H4 (cell line): Measurements from ENCODE around the gene ABAT. TPM values are rescaled to one million over a fixed set of nuclear protein-coding genes. Genes with fewer than 3 reads are reported as not detected.
"Not testable (repeated sequence)": the region's sequence is repeated elsewhere in the genome, so short reads cannot be mapped to it uniquely, and the experiment has no call there.

Experiments
- DNase-seq: peaks from one replicate; pipeline ENCODE4 v3.0.0-alpha.2; 2015; ENCODE audit warnings: low spot score
- total RNA-seq: library from RNA; depleted of rRNA; stranded (reverse); fragments of >200 nt; shearing (Covaris generic); gene quantifications from 2 replicates; pipeline ENCODE4 v1.2.3, GENCODE V29; 2014

The ABAT gene
- total RNA-seq, 1 experiment from 2014 or later, result 2.0 TPM

- DNase-seq, result no peak
Measured at GRCh38 chr16:8742068-8742467, 67.7 kb downstream of the ABAT start.

GRCh38 chr16:8748944-8749343 is 74.5 kb downstream of the ABAT start:
- not testable (repeated sequence) for DNase-seq

DNA sequence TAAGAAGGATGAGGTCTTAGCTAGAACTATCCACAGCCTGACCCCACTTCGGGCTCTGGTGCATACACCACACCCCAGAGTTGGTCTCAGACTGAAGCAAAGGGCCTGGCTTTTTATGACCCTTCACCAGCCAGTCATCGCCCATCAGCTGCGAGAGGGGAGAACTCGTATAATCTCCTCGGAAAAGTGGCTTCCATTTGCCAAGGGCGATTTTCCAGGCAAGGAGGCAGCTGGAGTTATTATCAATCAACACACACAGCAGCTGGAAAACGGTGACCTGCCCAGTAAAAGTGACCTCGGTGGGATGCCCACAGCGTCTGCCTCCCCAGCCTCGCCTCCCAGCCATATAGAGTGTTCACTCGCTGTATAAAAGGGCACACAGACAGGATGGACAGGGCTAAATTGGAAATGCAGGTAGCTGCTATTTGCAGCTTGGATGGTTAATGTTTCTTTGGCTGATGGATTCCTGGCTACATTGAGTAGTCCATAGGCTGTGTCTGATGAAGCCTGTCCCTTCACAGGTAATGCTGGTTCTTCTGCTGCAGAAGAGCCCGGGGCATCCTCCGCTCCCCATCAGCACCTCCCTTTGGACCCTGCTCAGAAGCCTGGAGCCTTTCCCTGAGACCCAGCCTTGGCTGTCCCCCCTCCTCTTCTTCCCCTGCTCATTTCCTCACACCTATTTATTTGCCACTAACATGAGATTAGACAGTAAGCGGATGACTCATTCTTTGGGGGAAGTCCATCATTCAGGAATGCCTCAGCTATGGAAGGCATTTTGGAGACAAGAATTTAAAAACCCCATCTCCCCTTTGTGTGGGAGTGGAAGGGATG is 77.3 kb downstream of the ABAT start:
- peak; percentile 54 for DNase-seq

- DNase-seq, result no peak
Measured at GRCh38 chr16:8752706-8753105, 78.3 kb downstream of the ABAT start.

- DNase-seq, result no peak
Measured at GRCh38 chr16:8753416-8754054, 79.1 kb downstream of the ABAT start.

- no peak for DNase-seq
Measured at GRCh38 chr16:8756755-8757154, 82.3 kb downstream of the ABAT start.

DNA sequence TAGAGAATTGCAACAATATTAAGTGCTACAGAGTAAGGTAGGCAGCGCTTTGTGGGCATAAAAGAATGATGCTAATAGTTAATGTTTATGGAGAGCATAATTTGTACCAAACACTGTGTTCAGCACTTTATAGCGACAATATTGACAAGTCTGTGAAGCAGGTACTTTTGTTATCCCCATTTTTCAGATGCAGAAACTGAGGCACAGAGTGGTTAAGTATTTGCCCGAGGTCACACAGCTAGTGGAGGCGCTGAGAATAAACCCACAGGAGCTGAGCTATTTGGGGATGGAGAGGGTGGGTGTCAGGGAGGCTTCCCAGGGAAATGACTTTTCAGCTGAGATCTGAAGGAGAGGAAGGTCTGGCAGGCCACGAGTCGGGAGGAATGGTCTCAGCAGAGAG is 83.6 kb downstream of the ABAT start:
- no peak for DNase-seq

GRCh38 chr16:8760021-8760420 is 85.6 kb downstream of the ABAT start:
- DNase-seq, result no peak

- DNase-seq, result no peak
Measured at GRCh38 chr16:8761078-8761477, 86.7 kb downstream of the ABAT start.

- DNase-seq, result no peak
Measured at GRCh38 chr16:8762254-8762653, 87.8 kb downstream of the ABAT start.

DNA sequence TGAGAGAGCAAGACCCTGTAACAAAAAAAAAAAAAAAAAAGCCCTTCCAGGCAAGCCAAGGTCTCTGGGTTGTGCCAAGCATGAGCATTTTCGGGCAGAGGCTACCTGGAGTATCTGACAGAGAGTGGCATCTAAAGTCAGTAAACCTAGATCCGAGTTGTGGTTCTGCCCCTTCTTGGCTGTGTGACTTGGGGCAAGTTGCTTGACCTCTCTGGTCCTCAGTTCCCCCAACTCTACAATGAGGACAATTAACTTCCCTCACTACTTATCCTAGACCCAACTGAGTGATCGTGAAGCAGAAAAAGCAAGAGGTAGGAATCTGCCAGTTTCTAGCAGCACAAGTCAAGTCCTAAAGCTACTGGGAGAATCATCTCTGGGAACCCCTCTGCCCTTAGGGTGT is 88.7 kb downstream of the ABAT start:
- DNase-seq, result no peak

DNA sequence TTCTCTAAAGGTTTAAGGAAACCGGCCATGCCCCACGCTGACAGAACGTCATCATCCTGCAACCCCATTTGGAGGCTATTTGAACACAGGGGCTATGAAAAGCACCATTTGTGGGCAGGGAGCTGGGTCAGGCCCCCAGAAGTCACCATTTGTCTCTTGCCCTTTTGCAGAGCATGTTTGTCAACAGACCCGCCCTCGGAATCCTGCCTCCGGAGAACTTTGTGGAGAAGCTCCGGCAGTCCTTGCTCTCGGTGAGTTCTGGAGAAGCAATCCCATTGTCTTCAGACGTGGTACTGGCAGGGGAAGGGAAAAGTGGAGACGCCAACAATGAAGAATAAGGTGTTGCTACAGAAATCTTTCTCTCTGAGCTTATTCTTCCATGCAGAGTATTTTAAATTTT is 89.5 kb downstream of the ABAT start:
- no peak for DNase-seq

GRCh38 chr16:8764525-8765250 is 90.3 kb downstream of the ABAT start:
- DNase-seq, result no peak

DNA sequence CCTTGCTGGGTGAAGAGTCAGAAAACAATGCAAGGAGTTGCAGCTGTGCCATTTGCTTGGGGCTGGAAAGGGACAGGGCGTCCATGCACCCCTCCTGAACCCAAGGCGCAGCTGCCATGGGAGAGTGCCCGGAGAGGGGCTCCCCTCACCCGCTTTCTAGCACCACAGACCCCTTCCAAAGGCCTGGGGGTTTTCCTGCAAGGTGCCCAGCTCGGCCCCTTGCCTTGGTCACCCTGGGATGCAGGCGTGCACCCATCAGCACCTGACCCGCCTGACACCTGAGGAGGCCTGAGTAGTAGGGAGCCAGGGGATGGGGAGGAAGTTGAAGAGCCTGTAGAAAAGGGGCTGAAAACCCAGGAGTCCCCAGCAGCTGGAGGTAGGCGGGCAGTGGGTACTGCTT is 92.8 kb downstream of the ABAT start:
- no peak for DNase-seq

- no peak for DNase-seq
Measured at GRCh38 chr16:8768283-8768682, 93.9 kb downstream of the ABAT start.

GRCh38 chr16:8768692-8769091 is 94.3 kb downstream of the ABAT start:
- DNase-seq, result no peak

DNA sequence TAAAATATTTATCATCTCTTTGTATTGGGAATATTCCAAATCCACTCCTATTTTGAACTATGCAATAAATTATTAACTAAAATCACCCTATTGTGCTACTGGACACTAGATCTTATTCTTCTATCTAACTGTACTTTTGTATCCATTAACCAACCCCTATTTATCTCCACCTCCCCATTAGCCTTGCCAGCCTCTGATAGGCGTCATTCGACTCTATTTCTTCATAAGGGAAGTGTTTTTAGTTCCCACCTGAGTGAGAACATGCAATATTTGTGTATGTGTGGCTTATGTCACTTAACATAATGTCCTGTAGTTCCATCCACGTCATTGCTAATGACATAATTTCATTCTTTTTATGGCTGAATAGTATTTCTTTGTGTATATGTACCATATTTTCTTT is 99.1 kb downstream of the ABAT start:
- DNase-seq, result no peak

- DNase-seq, result no peak
Measured at GRCh38 chr16:8774208-8774607, 99.8 kb downstream of the ABAT start.

- DNase-seq, result no peak
Measured at GRCh38 chr16:8775359-8775758, 100.9 kb downstream of the ABAT start.

GRCh38 chr16:8776129-8776584 is 101.7 kb downstream of the ABAT start:
- no peak for DNase-seq

GRCh38 chr16:8777217-8777616 is 102.8 kb downstream of the ABAT start:
- DNase-seq, result no peak

GRCh38 chr16:8781797-8782196 is 107.4 kb downstream of the ABAT start:
- no peak for DNase-seq

GRCh38 chr16:8782673-8783072 is 108.3 kb downstream of the ABAT start:
- DNase-seq, result no peak
